HepG2 (cell line): Measurements from ENCODE around the gene METTL26. TPM values are rescaled to one million over a fixed set of nuclear protein-coding genes. Genes with fewer than 3 reads are reported as not detected.

Source experiments
- ASH2L ChIP-seq: fragments of 300-600, 200-600 bp; sonication (generic); IDR thresholded peaks from 2 replicates; pipeline ENCODE4 v1.7.0; 2017; ENCODE audit warnings: low read depth, mild to moderate bottlenecking, moderate library complexity, mixed read lengths, low read length; ENCODE audit not compliant: insufficient read length
- CBX1 ChIP-seq: IDR thresholded peaks from one replicate; pipeline ENCODE4 v1.6.1; 2016; ENCODE audit warnings: antibody characterized with exemption, low read depth
- CEBPG ChIP-seq: IDR thresholded peaks from 2 replicates; pipeline ENCODE4 v1.6.1; 2016
- DMAP1 ChIP-seq: IDR thresholded peaks from 2 replicates; pipeline ENCODE4 v1.6.1; 2016
- KDM2A ChIP-seq: sonication (generic); formaldehyde crosslinking; IDR thresholded peaks from 2 replicates; pipeline ENCODE4 v1.4.0; 2020; ENCODE audit warnings: low read depth, missing genetic modification reagents, borderline replicate concordance
- KDM3A ChIP-seq: IDR thresholded peaks from 2 replicates; pipeline ENCODE4 v1.6.1; 2018; ENCODE audit warnings: low read depth, missing compliant biosample characterization
- MXD4 ChIP-seq: IDR thresholded peaks from 2 replicates; pipeline ENCODE4 v1.6.1; 2016; ENCODE audit warnings: mild to moderate bottlenecking, missing biosample characterization, missing genetic modification reagents
- RELA ChIP-seq: sonication (generic); formaldehyde crosslinking; IDR thresholded peaks from 2 replicates; pipeline ENCODE4 v1.4.0; 2020; ENCODE audit warnings: missing genetic modification reagents
- RNF2 ChIP-seq: fragments of 450-650 bp; conservative IDR thresholded peaks from 2 replicates; pipeline ENCODE4 v1.6.1; 2016; ENCODE audit warnings: low read depth
- ZNF296 ChIP-seq: sonication (generic); formaldehyde crosslinking; conservative IDR thresholded peaks from 2 replicates; pipeline ENCODE4 v1.5.0; 2020; ENCODE audit warnings: mild to moderate bottlenecking, missing genetic modification reagents
- ZNF33A ChIP-seq: sonication (generic); formaldehyde crosslinking; IDR thresholded peaks from 2 replicates; pipeline ENCODE4 v1.5.1; 2020; ENCODE audit warnings: missing genetic modification reagents, mild to moderate bottlenecking, moderate library complexity, borderline replicate concordance
- ZNF510 ChIP-seq: sonication (generic); formaldehyde crosslinking; IDR thresholded peaks from 2 replicates; pipeline ENCODE4 v1.4.0; 2020; ENCODE audit warnings: low read depth, mild to moderate bottlenecking, missing genetic modification reagents
- ZNF619 ChIP-seq: sonication (generic); formaldehyde crosslinking; IDR thresholded peaks from 2 replicates; pipeline ENCODE4 v1.4.0; 2020; ENCODE audit warnings: mild to moderate bottlenecking, missing genetic modification reagents
- ZSCAN31 ChIP-seq: sonication (generic); formaldehyde crosslinking; IDR thresholded peaks from 2 replicates; pipeline ENCODE4 v1.5.0; 2020; ENCODE audit warnings: low read depth, mild to moderate bottlenecking, missing genetic modification reagents
- polyA plus RNA-seq, 8 experiments: library from polyadenylated mRNA; depleted of rRNA in 3 of 8; stranded (reverse) in 7 of 8; unstranded in 1 of 8; fragments of >200 nt; fragmentation: Illumina TruSeq in 4 of 8; extraction: Trizol in 4 of 8; gene quantifications; 2 replicates each; pipeline versions ENCODE4 v1.2.1 to v1.2.3, GENCODE V29; 2011 to 2016; ENCODE audit warnings: low read depth in 4 of 8, missing spikeins in 1 of 8, mixed read lengths in 1 of 8; ENCODE audit not compliant: insufficient read depth in 1 of 8
- total RNA-seq, 5 experiments: library from RNA; depleted of rRNA; stranded (reverse); fragments of >200 nt; fragmentation: Illumina TruSeq; extraction: Trizol; gene quantifications; 2 replicates each; pipeline ENCODE4 v1.2.3, GENCODE V29; 2016; ENCODE audit warnings: low read depth in 1 of 5
- TF ChIP-seq, protein P1 (sequence below): sonication (generic); formaldehyde crosslinking; IDR thresholded peaks from 2 replicates; pipeline ENCODE4; 2020; ENCODE audit warnings: missing genetic modification reagents, mild to moderate bottlenecking, borderline replicate concordance
- TF ChIP-seq, protein P2 (sequence below): sonication (generic); formaldehyde crosslinking; IDR thresholded peaks from 2 replicates; pipeline ENCODE4 v1.8.0; 2022; ENCODE audit warnings: missing genetic modification reagents, mild to moderate bottlenecking, borderline replicate concordance
- TF ChIP-seq, protein P3 (sequence below): sonication (generic); formaldehyde crosslinking; IDR thresholded peaks from 2 replicates; pipeline ENCODE4 v1.4.0; 2020; ENCODE audit warnings: missing genetic modification reagents
- TF ChIP-seq, protein P4 (sequence below): IDR thresholded peaks from 2 replicates; pipeline ENCODE4 v1.6.1; 2018; ENCODE audit warnings: missing genetic modification reagents, mild to moderate bottlenecking, missing compliant biosample characterization
- TF ChIP-seq, protein P5 (sequence below): sonication (generic); formaldehyde crosslinking; IDR thresholded peaks from 2 replicates; pipeline ENCODE4 v1.8.1; 2023; ENCODE audit warnings: mild to moderate bottlenecking, moderate library complexity, missing genetic modification reagents

The METTL26 gene
- total and polyA plus RNA-seq, 2 of the 13 experiments (the other 11 are each of a cell fraction or from before 2014, with no cell fraction given) = 65.5 to 70.1 TPM

DNA sequence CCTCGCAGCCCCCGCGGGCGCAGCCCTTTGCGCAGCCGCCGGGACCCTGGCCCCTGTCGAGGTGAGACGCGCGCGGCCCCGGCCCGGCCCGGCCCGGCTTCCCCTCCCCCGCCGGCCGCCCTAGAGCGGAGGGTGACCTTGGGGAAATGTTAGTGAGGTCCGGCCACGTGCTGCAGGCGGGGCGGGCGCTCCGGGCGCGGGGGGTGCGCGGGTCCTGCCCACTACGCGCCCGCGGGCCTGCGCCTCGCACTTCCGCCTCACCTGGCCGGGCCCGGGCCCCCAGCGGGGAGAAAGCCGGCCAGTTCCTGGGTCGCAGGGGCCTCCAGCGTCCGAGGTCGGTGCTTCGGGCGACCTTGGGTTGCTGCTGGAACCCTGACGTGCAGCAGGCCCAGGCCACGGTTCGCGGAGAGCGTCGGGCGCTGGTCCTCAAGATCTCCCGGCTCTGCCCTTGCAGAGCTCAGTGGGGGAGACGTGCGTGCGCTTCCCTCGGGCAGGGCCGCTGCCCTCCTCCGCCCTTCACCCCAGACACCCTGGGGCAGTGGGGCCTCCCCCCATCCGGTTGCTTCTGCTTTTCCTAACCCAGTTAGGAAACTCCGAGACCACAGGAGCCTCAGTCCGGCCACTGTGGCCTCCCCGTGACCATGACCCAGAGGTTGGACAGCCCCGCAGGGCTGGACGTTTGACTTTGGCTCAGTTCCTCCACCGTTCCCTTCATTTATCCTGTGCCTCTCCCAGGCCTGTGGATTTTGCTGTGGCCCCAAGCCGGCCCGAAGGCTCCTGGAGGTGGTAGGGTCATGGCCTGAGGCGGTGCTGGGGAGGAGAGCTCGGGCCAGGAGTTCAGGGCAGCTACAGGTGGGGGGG lies 6.3 kb upstream of the METTL26 start (continued):
- TF ChIP-seq, protein P1, sequence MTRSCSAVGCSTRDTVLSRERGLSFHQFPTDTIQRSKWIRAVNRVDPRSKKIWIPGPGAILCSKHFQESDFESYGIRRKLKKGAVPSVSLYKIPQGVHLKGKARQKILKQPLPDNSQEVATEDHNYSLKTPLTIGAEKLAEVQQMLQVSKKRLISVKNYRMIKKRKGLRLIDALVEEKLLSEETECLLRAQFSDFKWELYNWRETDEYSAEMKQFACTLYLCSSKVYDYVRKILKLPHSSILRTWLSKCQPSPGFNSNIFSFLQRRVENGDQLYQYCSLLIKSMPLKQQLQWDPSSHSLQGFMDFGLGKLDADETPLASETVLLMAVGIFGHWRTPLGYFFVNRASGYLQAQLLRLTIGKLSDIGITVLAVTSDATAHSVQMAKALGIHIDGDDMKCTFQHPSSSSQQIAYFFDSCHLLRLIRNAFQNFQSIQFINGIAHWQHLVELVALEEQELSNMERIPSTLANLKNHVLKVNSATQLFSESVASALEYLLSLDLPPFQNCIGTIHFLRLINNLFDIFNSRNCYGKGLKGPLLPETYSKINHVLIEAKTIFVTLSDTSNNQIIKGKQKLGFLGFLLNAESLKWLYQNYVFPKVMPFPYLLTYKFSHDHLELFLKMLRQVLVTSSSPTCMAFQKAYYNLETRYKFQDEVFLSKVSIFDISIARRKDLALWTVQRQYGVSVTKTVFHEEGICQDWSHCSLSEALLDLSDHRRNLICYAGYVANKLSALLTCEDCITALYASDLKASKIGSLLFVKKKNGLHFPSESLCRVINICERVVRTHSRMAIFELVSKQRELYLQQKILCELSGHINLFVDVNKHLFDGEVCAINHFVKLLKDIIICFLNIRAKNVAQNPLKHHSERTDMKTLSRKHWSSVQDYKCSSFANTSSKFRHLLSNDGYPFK (CRISPR knock-in tag) = 0 out of 2 replicates have a peak, but pooled peaks have one; percentile 25
- TF ChIP-seq ZNF619 (no peak), CBX1 (no peak), KDM3A (no peak), ZNF510 (no peak), ASH2L (peak; percentile 26), RNF2 (peak; percentile 76), CEBPG (CRISPR knock-in tag) (no peak), ZNF33A (no peak), RELA (CRISPR knock-in tag) (0 out of 2 replicates have a peak, but pooled peaks have one; percentile 32), DMAP1 (CRISPR knock-in tag) (peak; percentile 13; the same call in 1 of the 2 replicates), ZSCAN31 (CRISPR knock-in tag) (peak; percentile 44; the same call in 1 of the 2 replicates), KDM2A (CRISPR knock-in tag) (no peak), MXD4 (CRISPR knock-in tag) (peak; percentile 75; the same call in 1 of the 2 replicates), ZNF296 (CRISPR knock-in tag) (peak; percentile 84; the same call in 1 of the 2 replicates)
- TF ChIP-seq, protein P2, sequence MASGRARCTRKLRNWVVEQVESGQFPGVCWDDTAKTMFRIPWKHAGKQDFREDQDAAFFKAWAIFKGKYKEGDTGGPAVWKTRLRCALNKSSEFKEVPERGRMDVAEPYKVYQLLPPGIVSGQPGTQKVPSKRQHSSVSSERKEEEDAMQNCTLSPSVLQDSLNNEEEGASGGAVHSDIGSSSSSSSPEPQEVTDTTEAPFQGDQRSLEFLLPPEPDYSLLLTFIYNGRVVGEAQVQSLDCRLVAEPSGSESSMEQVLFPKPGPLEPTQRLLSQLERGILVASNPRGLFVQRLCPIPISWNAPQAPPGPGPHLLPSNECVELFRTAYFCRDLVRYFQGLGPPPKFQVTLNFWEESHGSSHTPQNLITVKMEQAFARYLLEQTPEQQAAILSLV (CRISPR knock-in tag) = no peak
- TF ChIP-seq, protein P3, sequence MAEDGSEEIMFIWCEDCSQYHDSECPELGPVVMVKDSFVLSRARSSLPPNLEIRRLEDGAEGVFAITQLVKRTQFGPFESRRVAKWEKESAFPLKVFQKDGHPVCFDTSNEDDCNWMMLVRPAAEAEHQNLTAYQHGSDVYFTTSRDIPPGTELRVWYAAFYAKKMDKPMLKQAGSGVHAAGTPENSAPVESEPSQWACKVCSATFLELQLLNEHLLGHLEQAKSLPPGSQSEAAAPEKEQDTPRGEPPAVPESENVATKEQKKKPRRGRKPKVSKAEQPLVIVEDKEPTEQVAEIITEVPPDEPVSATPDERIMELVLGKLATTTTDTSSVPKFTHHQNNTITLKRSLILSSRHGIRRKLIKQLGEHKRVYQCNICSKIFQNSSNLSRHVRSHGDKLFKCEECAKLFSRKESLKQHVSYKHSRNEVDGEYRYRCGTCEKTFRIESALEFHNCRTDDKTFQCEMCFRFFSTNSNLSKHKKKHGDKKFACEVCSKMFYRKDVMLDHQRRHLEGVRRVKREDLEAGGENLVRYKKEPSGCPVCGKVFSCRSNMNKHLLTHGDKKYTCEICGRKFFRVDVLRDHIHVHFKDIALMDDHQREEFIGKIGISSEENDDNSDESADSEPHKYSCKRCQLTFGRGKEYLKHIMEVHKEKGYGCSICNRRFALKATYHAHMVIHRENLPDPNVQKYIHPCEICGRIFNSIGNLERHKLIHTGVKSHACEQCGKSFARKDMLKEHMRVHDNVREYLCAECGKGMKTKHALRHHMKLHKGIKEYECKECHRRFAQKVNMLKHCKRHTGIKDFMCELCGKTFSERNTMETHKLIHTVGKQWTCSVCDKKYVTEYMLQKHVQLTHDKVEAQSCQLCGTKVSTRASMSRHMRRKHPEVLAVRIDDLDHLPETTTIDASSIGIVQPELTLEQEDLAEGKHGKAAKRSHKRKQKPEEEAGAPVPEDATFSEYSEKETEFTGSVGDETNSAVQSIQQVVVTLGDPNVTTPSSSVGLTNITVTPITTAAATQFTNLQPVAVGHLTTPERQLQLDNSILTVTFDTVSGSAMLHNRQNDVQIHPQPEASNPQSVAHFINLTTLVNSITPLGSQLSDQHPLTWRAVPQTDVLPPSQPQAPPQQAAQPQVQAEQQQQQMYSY (CRISPR knock-in tag) = no peak
- TF ChIP-seq, protein P4, sequence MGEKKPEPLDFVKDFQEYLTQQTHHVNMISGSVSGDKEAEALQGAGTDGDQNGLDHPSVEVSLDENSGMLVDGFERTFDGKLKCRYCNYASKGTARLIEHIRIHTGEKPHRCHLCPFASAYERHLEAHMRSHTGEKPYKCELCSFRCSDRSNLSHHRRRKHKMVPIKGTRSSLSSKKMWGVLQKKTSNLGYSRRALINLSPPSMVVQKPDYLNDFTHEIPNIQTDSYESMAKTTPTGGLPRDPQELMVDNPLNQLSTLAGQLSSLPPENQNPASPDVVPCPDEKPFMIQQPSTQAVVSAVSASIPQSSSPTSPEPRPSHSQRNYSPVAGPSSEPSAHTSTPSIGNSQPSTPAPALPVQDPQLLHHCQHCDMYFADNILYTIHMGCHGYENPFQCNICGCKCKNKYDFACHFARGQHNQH (CRISPR knock-in tag) = peak; percentile 51; the same call in 1 of the 2 replicates
- TF ChIP-seq, protein P5, sequence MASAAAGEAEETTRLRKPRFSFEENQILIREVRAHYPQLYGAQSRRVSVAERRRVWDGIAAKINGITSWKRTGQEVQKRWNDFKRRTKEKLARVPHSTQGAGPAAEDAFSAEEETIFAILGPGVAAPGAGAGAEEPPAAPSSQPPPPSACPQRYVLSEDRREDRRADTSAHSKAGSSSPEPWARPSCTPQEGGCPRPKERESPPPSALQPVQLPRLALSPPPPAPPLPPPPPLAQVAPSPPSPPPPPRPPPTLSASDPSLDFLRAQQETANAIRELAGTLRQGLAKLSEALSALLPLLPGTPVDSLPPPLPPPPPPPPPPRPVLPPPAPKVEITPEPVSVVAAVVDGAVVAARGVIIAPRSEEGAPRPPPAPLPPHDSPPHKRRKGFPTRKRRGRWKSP = 0 out of 2 replicates have a peak, but pooled peaks have one; percentile 47
